Effector CD4-positive, alpha-beta T cell (primary cell): ENCODE measurements around the gene OR5C1. TPM values are rescaled to one million over a fixed set of nuclear protein-coding genes. Genes with fewer than 3 reads are reported as not detected.
A peak's percentile ranks its signal among the peaks of the same experiment; 100 is the strongest.
"Not testable (repeated sequence)": the region's sequence is repeated elsewhere in the genome, so short reads cannot be mapped to it uniquely, and the experiment has no call there.

Experiments used
- DNase-seq: peaks from one replicate; pipeline ENCODE4 v3.0.0-alpha.2; 2020
- total RNA-seq: gene quantifications from one replicate; lab custom pipeline; 2026; lab: John Stamatoyannopoulos, UW

Gene OR5C1
- total RNA-seq, result not detected

DNA sequence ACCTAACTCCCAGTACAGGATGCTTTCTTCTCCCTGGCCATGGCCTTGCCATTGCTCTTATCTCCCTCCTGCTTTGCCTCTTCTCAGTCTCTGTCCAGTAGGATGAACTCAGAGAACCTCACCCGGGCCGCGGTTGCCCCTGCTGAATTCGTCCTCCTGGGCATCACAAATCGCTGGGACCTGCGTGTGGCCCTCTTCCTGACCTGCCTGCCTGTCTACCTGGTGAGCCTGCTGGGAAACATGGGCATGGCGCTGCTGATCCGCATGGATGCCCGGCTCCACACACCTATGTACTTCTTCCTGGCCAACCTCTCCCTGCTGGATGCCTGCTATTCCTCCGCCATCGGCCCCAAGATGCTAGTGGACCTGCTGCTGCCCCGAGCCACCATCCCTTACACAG is at the start of gene OR5C1:
TSS of gene OR5C1 (plus strand) at position 103 of the 400 bp plus-strand sequence. CDS start at position 103, 0 bp downstream.
- no peak for DNase-seq

DNA sequence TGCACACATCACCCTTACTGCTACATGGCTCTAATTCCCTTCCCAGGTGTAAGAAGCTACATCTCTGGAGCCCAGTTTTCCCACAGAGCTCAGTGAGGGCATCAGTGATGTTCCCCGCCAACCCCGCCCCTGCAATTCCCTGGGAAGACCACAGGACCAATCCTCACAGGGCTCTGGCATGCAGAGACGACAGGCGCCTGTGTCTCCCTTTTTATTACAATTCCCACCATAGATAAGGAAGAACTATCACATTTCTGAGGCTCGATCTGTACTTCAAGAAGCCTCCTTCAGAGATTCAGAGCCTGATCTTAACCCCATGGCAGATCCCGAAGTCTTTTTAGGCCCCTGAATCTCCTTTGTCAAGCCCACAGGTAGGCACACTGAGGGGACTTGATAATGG is 46.7 kb upstream of the OR5C1 start, which contains the start of gene OR1L6:
TSS of gene OR1L6 (plus strand) at position 301 of the 400 bp plus-strand sequence. CDS start 7,545 bp downstream, outside the sequence.
- DNase-seq, result no peak

DNA sequence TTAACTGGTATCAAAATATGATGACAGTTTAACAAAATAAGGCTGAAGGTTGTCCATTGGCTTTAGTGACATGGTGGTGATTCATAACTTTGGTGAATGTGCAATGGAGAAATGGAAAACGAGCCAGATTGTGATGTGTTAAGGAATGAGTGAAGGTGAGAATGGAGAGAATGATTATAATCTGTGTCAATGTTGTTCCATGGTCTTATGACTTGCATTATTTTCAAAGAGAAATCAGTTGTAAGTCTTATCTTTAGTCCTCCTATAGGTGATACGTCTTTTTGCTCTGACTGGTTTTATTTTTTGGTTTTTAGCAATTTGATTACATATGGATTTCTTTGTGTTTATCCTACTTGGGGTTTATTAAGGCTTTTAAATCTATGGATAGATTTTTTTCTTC is 33.9 kb upstream of the OR5C1 start:
- no peak for DNase-seq

DNA sequence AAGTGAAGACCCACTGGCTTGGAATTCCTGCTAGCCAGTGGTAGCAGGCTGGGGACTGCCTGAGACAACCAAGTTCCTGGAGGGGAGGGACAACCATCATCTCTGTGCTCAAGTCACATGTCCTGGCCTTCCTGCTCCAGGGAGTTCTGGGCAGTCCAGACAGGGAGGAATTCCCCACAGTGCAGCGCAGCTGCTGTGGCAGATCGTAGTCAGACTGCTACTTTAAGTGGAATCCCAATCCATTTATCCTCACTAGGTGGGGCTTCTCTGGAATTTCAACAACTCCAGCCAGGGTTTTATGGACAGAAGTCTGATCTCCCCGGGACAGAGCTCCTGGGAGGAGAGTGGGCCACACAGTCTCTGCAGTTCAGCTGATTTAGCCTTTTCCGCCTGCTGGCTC is 20.9 kb upstream of the OR5C1 start:
- DNase-seq, result no peak

DNA sequence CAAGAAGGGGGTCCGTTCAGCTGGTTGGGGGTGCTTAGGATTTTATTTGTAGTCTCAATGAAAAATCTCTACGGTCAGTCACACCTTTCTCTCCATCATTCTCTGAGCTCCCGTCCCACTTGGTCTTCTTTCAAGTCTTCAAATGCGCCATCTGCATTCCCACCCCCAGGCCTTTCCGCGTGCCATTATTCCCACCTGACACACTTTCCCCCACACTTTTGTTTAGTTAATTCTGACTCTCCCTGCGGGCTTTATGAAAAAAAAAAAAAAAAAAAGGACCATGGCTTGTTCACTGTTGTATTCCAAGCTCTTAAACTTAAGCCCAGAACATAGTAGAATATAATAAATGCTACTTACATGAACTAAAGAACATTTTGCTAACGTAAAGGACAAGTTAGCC is 11.7 kb upstream of the OR5C1 start:
- no peak for DNase-seq

DNA sequence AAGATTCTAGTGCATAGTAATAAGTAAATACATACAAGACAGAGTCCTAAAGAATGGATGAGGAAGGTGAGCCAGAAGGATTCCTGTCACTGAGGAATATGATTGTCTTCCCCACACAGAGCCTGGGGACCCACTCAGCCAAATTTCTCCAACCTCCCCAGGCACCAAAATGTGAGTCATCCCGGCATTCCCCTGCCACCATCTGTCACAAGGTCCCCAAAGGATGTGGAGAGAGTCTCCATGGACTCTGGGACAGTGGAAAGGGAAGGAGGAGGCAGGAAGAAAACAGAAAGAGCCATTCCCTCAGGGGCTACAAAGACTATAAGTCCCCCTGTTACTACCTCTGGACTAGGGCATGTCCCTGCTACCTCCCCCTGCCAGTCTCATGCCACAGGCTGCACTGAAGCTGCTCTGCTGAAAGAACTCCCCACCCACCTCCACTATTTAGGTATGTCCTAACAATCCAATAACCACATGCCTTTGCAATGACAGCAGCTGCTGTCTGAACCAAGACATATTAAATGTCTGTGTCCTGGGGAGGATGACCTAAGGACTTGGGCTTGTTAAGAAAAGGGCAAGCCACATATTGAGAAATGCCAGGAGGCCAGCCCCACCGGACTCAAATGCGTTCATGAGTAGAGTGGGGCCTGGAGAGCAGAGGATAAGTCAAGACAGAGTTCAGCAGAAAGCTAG is 10.7 kb upstream of the OR5C1 start:
- DNase-seq, result no peak

DNA sequence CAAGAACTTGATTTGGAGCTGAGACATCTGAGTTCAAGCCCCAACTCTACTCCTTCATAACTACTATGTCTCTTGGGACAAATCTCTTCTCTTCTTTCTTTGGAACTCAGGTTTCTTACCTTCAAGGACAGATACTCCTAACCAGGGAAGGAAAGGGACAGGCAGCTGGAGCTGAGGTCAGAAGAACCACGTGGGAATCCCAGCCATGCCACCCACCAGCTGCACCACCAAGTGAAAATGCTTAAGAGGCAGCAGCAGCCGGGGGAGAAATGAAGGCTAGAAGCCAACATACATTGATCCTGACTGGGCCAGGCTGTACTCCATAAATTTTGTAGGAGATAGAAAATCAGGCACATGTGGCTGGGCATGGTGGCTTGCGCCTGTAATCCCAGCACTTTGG is 9.6 kb upstream of the OR5C1 start:
- no peak for DNase-seq

DNA sequence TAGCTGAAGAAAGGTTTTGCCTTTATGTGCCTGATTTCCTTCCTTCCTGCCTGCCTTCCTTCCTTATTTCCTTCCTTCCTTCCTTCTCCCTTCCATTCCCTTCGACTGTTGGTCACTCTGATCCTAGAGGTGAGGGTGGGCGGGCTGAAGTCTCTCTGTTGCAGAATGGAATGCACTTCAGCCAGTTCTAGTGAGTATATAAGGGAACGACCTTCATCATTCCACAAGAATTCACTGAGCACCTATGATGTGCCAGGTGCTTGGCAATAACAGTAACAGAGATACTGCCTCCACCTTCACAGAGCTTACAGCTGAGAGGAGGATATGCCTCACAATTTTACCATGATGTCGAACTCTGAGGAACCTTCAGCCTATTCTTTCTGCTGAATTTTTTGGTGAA is 8.7 kb upstream of the OR5C1 start:
- DNase-seq, result no peak

DNA sequence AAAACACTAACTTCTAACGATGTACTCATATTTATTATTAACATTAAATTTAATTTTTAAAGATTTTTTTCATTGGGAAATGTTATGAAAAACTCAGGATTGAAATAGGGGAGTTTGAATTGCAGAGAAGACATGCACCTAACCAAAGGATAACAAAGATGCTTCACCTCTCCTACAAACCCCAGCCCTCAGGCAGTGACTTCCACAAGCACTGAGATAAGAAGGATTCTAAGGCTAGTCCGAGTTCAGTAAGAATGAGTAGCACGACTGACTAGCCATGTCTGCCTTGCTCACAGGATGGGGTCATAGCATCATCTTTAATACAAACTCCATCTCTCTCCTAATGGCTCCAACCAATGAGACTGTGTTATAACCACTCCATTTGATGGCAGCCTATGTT is 7.1 kb upstream of the OR5C1 start:
- no peak for DNase-seq

DNA sequence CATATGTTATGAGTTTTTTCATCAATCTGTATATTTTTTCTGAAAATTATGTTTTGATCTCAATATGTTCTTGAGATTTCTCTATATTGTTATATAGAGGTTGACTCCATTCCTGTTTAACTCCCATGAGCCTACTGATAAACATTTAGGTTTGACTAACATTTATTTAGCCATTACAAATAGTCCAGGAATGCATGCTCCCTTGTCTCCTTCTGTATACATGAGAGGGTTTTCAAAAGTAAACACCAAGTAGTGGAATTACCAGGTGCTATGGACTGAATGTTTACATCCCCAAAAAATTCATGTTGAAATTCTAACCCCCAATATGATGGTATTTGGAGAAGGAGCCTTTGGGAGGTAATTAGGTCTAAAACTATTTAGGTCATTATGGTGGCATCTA is 3.5 kb upstream of the OR5C1 start:
- no peak for DNase-seq

DNA sequence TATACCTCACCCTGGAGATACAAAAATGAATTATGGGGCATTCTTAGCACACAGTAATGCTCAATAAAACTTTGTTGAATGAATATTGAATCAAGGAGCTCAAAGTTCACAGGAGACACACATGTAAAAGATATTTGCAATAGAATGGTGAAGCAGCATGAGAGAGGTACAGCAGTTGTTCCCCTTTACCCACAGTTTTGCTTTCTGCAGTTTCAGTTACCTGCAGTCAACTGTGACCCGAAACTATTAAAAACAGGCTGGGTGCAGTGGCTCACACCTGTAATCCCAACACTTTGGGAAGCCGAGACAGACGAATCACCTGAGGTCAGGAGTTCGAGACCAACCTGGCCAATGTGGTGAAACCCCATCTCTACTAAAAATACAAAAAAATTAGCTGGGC is 2.4 kb upstream of the OR5C1 start:
- DNase-seq, result no peak

DNA sequence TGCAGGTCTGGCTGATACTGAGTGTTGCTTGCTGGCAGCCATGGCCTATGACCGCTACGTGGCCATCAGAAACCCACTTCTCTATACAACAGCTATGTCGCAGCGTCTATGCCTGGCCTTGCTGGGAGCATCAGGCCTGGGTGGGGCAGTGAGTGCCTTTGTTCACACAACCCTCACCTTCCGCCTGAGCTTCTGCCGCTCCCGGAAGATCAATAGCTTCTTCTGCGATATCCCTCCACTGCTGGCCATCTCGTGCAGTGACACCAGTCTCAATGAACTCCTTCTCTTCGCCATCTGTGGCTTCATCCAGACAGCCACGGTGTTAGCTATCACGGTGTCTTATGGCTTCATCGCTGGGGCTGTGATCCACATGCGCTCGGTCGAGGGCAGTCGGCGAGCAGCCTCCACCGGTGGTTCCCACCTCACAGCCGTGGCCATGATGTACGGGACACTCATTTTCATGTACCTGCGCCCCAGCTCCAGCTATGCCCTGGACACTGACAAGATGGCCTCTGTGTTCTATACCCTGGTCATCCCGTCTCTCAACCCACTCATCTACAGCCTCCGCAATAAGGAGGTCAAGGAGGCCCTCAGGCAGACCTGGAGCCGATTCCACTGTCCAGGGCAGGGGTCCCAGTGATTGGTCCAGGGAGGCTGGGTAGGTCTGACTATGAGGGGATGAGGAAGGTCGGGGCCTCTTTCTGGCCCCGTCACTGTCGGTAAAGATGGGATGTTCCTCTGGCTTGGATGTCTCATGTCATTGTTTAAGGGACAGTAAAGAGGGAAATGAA is 718 bp downstream of the OR5C1 start:
- no peak for DNase-seq

DNA sequence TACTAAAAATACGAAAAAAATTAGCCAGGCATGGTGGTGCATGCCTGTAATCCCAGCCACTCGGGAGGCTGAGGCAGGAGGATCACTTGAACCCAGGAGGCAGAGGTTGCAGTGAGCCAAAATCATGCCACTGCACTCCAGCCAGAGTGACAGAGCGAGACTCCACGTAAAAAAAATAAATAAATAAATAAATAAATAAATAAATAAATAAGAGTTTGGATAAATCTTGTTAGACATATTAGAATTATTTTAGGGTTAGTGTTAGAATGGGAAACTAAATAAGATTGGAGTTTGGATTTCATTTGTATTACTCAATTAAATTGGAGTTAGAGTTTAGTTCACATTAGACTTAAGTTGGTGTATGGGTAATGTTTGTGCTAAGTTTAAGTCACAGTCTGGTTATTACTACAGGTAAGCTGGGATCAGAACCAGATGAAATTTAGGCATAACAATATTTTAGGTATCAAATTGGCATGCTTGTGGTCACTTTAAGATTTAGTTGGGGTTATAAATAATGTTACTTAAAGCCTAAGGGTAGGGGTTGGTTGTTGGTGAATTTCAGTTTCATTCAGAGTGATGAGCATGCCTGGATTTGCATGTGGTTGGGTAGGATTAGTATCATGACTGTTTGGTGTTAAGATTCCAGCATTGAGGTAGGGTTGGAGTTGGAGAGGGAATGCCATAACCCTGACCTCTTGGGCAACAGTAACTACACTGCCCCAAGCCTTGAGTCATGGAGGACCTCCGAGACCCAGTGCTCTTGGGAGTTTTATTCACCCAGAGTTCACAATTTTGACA is 3.3 kb downstream of the OR5C1 start:
- no peak for DNase-seq

DNA sequence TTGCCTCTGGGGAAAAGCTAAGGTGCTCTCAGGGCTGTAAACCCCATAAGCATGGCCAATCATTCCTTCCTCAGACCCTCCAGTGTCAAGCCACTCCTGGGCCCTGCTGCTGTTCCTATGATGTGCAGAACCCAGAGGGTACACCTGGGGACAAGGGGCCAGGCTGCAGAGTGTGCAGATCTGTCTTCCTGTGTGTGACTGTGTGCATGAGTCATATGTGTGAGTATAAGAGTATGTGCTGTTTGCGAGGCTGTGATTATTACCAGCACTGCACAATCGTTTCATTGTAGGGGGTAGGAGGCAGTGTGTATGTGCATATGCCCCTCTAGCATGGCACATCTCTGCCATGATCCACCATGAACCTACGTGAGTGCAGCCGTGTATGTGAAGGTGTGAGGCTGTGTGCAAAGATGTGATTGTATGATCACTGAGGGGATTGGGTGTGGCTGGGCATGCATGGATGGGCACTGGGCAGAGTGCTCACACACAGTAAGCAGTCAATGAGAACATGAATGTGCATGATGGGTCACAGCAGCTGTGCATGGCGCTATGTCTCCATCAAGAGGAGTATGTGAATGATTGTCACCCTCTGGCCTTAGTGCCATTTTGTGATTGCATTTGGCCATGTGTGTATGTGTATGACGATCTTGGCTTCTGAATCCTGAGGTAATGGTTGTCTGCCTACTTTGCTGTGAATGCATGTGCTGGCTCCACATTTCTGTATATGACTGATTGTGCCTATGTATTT is 8.8 kb downstream of the OR5C1 start:
- no peak for DNase-seq

DNA sequence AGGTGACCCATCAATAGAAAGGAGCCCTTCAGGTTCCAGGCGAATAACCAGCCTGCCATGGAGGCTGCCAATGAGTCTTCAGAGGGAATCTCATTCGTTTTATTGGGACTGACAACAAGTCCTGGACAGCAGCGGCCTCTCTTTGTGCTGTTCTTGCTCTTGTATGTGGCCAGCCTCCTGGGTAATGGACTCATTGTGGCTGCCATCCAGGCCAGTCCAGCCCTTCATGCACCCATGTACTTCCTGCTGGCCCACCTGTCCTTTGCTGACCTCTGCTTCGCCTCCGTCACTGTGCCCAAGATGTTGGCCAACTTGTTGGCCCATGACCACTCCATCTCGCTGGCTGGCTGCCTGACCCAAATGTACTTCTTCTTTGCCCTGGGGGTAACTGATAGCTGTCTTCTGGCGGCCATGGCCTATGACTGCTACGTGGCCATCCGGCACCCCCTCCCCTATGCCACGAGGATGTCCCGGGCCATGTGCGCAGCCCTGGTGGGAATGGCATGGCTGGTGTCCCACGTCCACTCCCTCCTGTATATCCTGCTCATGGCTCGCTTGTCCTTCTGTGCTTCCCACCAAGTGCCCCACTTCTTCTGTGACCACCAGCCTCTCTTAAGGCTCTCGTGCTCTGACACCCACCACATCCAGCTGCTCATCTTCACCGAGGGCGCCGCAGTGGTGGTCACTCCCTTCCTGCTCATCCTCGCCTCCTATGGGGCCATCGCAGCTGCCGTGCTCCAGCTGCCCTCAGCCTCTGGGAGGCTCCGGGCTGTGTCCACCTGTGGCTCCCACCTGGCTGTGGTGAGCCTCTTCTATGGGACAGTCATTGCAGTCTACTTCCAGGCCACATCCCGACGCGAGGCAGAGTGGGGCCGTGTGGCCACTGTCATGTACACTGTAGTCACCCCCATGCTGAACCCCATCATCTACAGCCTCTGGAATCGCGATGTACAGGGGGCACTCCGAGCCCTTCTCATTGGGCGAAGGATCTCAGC is 11.6 kb downstream of the OR5C1 start, which contains the start of gene OR1K1:
TSS of gene OR1K1 (plus strand) at position 58 of the 995 bp plus-strand sequence. CDS start at position 58, 0 bp downstream.
- DNase-seq, result no peak

DNA sequence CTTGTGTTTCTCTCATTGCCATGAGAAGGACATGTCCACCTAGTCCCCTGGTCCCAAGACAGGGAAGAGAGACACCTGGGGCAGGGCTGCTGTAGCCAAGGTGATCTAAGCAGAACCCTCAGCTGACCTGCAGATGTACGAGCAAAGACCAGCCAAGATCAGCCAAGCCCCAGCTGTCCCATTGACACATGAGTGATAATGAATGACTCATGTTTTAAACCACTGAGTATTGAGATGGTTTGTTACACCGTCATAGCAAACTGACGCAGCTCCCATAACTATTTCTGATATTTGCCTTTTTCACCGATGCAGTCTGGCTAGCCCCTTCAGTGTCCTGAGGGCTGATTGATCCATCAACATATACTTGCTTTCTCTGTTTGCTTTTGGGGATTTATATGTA is 17.9 kb downstream of the OR5C1 start:
- DNase-seq, result no peak

DNA sequence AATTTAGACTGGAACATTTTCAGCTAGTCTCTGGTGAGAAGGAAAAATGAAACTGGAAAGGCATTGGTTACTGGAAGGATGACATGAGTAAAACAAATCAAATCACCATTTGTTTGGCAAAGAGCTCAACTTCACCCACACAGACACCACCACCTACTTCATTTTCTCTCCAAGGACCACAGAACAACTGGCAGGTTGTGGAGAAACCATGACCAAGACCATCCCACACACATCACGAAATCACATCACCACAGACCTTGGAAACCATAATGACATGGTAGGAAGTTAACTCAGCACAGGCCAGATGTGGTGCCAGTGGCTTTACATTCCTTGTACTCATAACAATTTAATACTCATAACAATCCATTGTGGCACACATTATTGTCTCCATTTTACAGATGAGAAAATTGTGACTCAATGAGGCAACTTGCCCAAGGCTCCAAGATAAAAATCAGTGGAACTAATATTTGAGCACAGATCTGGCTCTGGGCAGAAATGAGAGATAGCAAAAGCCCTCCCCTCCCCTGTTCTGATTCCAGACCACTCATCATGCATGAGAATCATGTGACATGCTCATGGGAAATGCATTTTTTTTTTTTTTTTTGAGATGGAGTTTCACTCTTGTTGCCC is 18.7 kb downstream of the OR5C1 start:
- DNase-seq, result no peak

DNA sequence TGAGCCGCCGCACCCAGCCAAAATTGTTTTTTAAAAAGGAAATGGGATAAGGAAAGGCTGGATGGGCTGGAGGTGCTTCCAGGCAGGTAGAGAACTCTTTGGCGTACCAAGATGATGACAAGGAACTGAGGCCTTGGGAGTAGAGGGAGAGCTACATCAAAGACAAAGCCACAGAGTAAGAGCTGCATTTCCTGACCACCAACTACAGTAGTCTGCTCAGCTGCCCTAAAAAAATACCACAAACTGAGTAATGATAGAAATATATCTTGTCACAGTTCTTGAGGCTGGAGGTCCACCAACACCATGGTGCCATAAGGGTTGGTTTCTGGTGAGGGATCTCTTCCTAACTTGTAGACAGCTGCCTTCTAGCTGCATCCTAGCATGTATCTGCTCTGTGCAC is 19.4 kb downstream of the OR5C1 start:
- no peak for DNase-seq

DNA sequence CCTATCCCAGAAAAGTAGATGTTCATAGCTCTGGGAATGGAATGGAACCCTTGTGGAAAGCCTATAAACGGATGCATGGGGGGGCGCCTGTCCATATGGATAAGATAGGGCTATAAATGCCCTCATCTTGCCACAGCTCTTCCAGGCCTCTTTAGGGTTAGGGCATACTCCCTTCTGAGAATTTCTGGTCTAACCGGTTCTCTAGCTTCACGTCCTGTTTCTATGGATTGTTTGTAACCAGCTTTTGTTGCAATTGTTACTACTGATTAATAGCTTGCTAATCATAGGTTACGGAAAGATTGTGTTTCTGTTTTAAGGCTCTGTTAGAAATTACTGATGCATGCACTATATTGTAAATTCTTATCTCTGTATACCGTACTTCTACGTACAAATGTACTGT is 20.5 kb downstream of the OR5C1 start:
- DNase-seq, result not testable (repeated sequence)

DNA sequence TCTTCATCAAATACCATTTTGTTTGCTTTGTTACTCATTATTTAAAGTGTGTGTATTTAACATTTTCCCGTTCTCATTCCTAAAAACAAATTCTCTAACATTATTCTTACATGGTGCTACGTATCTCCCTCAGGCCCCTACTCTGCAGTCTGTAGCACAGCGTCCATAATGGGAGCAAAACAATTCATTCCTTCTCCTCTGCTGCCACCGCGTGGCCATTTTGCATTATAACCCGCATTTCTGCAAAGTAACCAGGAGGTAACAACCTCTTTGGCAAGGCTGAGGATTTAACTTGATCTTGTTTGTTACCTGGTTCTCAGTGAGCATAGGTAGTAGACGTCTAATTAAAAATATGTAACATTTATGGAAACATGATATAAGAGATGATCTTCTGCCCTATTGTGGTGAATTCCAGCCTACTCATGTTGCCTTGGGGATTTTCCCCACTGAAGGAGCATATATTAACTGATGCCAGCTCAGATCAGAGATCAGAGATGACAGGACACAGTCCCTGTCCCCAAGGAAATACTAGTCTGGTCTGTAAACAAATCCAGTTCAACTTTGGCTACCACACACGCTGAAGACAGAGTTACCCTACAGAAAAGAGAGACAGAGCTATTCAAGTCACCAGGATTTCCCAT is 21.7 kb downstream of the OR5C1 start:
- DNase-seq, result peak; percentile 60
